H1 (cell line): ENCODE data around the gene CTSV. TPM values are rescaled to one million over a fixed set of nuclear protein-coding genes. Genes with fewer than 3 reads are reported as not detected.

Experiments
- CTCF ChIA-PET: fragments of 300-600 bp; sonication (Branson Sonifier 250); formaldehyde crosslinking; loops from one replicate; lab custom pipeline; 2021; ENCODE audit not compliant: partially characterized antibody; lab: Charles Lee
- POLR2A ChIA-PET: fragments of 300-600 bp; sonication (Branson Sonifier 250); formaldehyde crosslinking; loops from one replicate; lab custom pipeline; 2021; ENCODE audit warnings: inconsistent platforms; ENCODE audit not compliant: partially characterized antibody; lab: Charles Lee
- DNase-seq, 2 experiments: peaks; one replicate each; pipeline versions ENCODE4 v3.0.0 to v3.0.0-alpha.2; 2010 to 2022; ENCODE audit warnings: low spot score in 2 of 2, low read depth in 1 of 2, mixed read lengths in 1 of 2
- FAIRE-seq: peaks from 2 replicates; lab custom pipeline; 2011; peaks lifted over from hg19 to GRCh38; lab: Jason Lieb, UNC
- H2AFZ ChIP-seq: 2 replicates; pipeline ENCODE4 v1.8.1; 2012; ENCODE audit warnings: low read length, inconsistent platforms
- H2AK5ac ChIP-seq: 2 replicates; pipeline ENCODE4 v1.6.1; 2013; ENCODE audit warnings: low read depth, low read length
- H2BK120ac ChIP-seq: replicated peaks from 2 replicates; pipeline ENCODE3; 2013; ENCODE audit warnings: low read depth, low read length, inconsistent platforms
- H2BK12ac ChIP-seq: 2 replicates; pipeline ENCODE4 v1.6.1; 2013; ENCODE audit warnings: low read depth, low read length
- H2BK15ac ChIP-seq: 2 replicates; pipeline ENCODE4 v1.6.1; 2013; ENCODE audit warnings: low read length
- H2BK20ac ChIP-seq: 2 replicates; pipeline ENCODE4 v1.6.1; 2013; ENCODE audit warnings: low read length
- H2BK5ac ChIP-seq: 2 replicates; pipeline ENCODE4 v1.6.1; 2013; ENCODE audit warnings: low read depth, low read length
- H3K14ac ChIP-seq: 2 replicates; pipeline ENCODE4 v1.6.1; 2013; ENCODE audit warnings: inconsistent platforms; ENCODE audit not compliant: insufficient read length
- H3K18ac ChIP-seq: 2 replicates; pipeline ENCODE4 v1.6.1; 2013; ENCODE audit warnings: low read length; ENCODE audit errors: extremely low read depth
- H3K23ac ChIP-seq: 2 replicates; pipeline ENCODE4 v1.6.1; 2013; ENCODE audit warnings: inconsistent platforms; ENCODE audit not compliant: insufficient read length
- H3K23me2 ChIP-seq: 2 replicates; pipeline ENCODE4 v1.6.1; 2013; ENCODE audit warnings: low read depth, low read length
- H3K27ac ChIP-seq: 2 replicates; pipeline ENCODE4 v1.6.1; 2011; ENCODE audit warnings: low read depth, low read length, inconsistent platforms
- H3K27me3 ChIP-seq, 4 experiments: replicated peaks in 1 of 4; 1 replicate in 1 of 4; 2 replicates in 3 of 4; pipeline versions ENCODE4 v1.6.1 to v1.8.1; 2011 to 2013; ENCODE audit warnings: low read length in 3 of 4, mild to moderate bottlenecking in 3 of 4, inconsistent platforms in 2 of 4, mixed read lengths in 2 of 4, moderate library complexity in 1 of 4; ENCODE audit not compliant: control insufficient read depth in 3 of 4, insufficient read depth in 3 of 4; ENCODE audit errors: extremely low read depth in 1 of 4
- H3K36me3 ChIP-seq, 4 experiments: 2 replicates each; pipeline versions ENCODE4 v1.6.1 to v1.8.1; 2011 to 2013; ENCODE audit warnings: mild to moderate bottlenecking in 4 of 4, low read length in 3 of 4, moderate library complexity in 2 of 4, control low read depth in 1 of 4, inconsistent platforms in 1 of 4; ENCODE audit not compliant: insufficient read depth in 4 of 4, control insufficient read depth in 2 of 4
- H3K4ac ChIP-seq: replicated peaks from 2 replicates; pipeline ENCODE3; 2013; ENCODE audit warnings: low read length, low read depth, mixed read lengths, inconsistent platforms; ENCODE audit not compliant: insufficient read length
- H3K4me1 ChIP-seq, 4 experiments: replicated peaks in 1 of 4; 1 replicate in 1 of 4; 2 replicates in 3 of 4; pipeline versions ENCODE4 v1.6.1 to v1.8.1; 2011 to 2013; ENCODE audit warnings: low read length in 3 of 4, inconsistent platforms in 2 of 4, mixed read lengths in 1 of 4; ENCODE audit not compliant: insufficient read depth in 4 of 4, control insufficient read depth in 3 of 4
- H3K4me2 ChIP-seq, 2 experiments: 2 replicates each; pipeline versions ENCODE4 v1.6.1 to v1.8.1; 2011 to 2013; ENCODE audit warnings: low read depth in 2 of 2, low read length in 2 of 2, control low read depth in 1 of 2, inconsistent platforms in 1 of 2, mild to moderate bottlenecking in 1 of 2; ENCODE audit not compliant: insufficient read depth in 1 of 2
- H3K4me3 ChIP-seq, 4 experiments: fragments of 200-600, 300-600 bp in 1 of 4; sonication (generic), shearing (Covaris generic), sonication (Bioruptor Twin) in 1 of 4; 2 replicates each; pipeline versions ENCODE4 v1.5.1 to v1.8.1; 2011 to 2016; ENCODE audit warnings: low read length in 4 of 4, low read depth in 3 of 4, control low read depth in 2 of 4, inconsistent platforms in 2 of 4, mild to moderate bottlenecking in 2 of 4, mixed read lengths in 1 of 4, moderate library complexity in 1 of 4; ENCODE audit not compliant: insufficient read depth in 2 of 4; ENCODE audit errors: extremely low read depth in 1 of 4
- H3K56ac ChIP-seq: replicated peaks from 2 replicates; pipeline ENCODE3; 2013; ENCODE audit warnings: low read depth, mild to moderate bottlenecking, mixed read lengths, low read length, inconsistent platforms; ENCODE audit not compliant: insufficient read length
- H3K79me1 ChIP-seq: 2 replicates; pipeline ENCODE4 v1.6.1; 2013; ENCODE audit warnings: low read depth, low read length, control low read depth
- H3K79me2 ChIP-seq, 2 experiments: 2 replicates each; pipeline versions ENCODE4 v1.6.1 to v1.8.1; 2012 to 2013; ENCODE audit warnings: low read length in 2 of 2, mild to moderate bottlenecking in 2 of 2, inconsistent platforms in 1 of 2; ENCODE audit not compliant: insufficient read depth in 2 of 2, control insufficient read depth in 1 of 2
- H3K9ac ChIP-seq, 4 experiments: replicated peaks in 1 of 4; 1 replicate in 1 of 4; 2 replicates in 3 of 4; pipeline versions ENCODE4 v1.6.1 to v1.8.1; 2011 to 2013; ENCODE audit warnings: low read depth in 3 of 4, low read length in 3 of 4, control low read depth in 2 of 4, mild to moderate bottlenecking in 2 of 4, moderate library complexity in 2 of 4, inconsistent platforms in 1 of 4; ENCODE audit errors: extremely low read depth in 1 of 4
- H3K9me3 ChIP-seq, 2 experiments: 2 replicates each; pipeline versions ENCODE4 v1.6.1 to v1.8.1; 2012 to 2013; ENCODE audit warnings: mild to moderate bottlenecking in 2 of 2, moderate library complexity in 2 of 2, control low read depth in 1 of 2, inconsistent platforms in 1 of 2, low read depth in 1 of 2, low read length in 1 of 2, mixed read lengths in 1 of 2; ENCODE audit not compliant: insufficient read depth in 2 of 2
- H4K20me1 ChIP-seq, 2 experiments: replicated peaks in 1 of 2; 2 replicates each; pipeline versions ENCODE3 to v1.8.1; 2011 to 2013; ENCODE audit warnings: inconsistent platforms in 2 of 2, low read length in 2 of 2, mild to moderate bottlenecking in 1 of 2; ENCODE audit not compliant: insufficient read depth in 2 of 2, control insufficient read depth in 1 of 2
- H4K5ac ChIP-seq: 2 replicates; pipeline ENCODE4 v1.6.1; 2013; ENCODE audit warnings: low read length, low read depth, mixed read lengths, inconsistent platforms; ENCODE audit not compliant: insufficient read length
- H4K8ac ChIP-seq: 2 replicates; pipeline ENCODE4 v1.8.0; 2013; ENCODE audit warnings: mild to moderate bottlenecking, moderate library complexity, low read length, inconsistent platforms; ENCODE audit not compliant: insufficient read depth; ENCODE audit errors: extremely low read depth
- H4K91ac ChIP-seq: replicated peaks from 2 replicates; pipeline ENCODE3; 2013; ENCODE audit warnings: low read length, mixed read lengths, inconsistent platforms; ENCODE audit not compliant: insufficient read length
- ASH2L ChIP-seq: fragments of 200-600, 300-600 bp; sonication (generic); IDR thresholded peaks from one replicate; pipeline ENCODE4 v1.7.1; 2017; ENCODE audit warnings: low read length
- BACH1 ChIP-seq: IDR thresholded peaks from 2 replicates; pipeline ENCODE4 v1.6.1; 2012; ENCODE audit warnings: low read length, improper control_type of control experiment
- HDAC6 ChIP-seq: IDR thresholded peaks from one replicate; pipeline ENCODE4 v1.7.1; 2012; ENCODE audit warnings: low read depth, mild to moderate bottlenecking, inconsistent platforms, low read length, moderate library complexity
- KDM4A ChIP-seq: IDR thresholded peaks from one replicate; pipeline ENCODE4 v1.7.1; 2012; ENCODE audit warnings: low read depth, mild to moderate bottlenecking, moderate library complexity, low read length, inconsistent platforms; ENCODE audit not compliant: severe bottlenecking
- SIN3A ChIP-seq, 2 experiments: IDR thresholded peaks in 1 of 2; conservative IDR thresholded peaks in 1 of 2; 2 replicates each; pipeline ENCODE4 v1.6.1; 2011 to 2012; ENCODE audit warnings: low read length in 2 of 2, improper control_type of control experiment in 1 of 2, low read depth in 1 of 2, mild to moderate bottlenecking in 1 of 2
- SRF ChIP-seq: IDR thresholded peaks from 2 replicates; pipeline ENCODE4 v1.6.1; 2011; ENCODE audit warnings: mild to moderate bottlenecking, low read depth, low read length, moderate library complexity
- YY1 ChIP-seq: IDR thresholded peaks from 2 replicates; pipeline ENCODE4 v1.6.1; 2011; ENCODE audit warnings: low read depth, mild to moderate bottlenecking, low read length
- WGBS, 2 experiments: shearing (Covaris generic) in 1 of 2; methylation state at CpG; one replicate each; pipeline versions ENCODE4 v1.1.6 to v1.1.7; 2013 to 2015; ENCODE audit warnings: low lambda C conversion rate in 2 of 2, mixed read lengths in 2 of 2, inconsistent platforms in 1 of 2, low coverage in 1 of 2, missing lambda C conversion rate in 1 of 2; ENCODE audit not compliant: insufficient replicate concordance in 2 of 2, insufficient coverage in 1 of 2, insufficient read length in 1 of 2; ENCODE audit errors: extremely low coverage in 1 of 2, missing lambda C conversion rate in 1 of 2; 5-methylcytosine and 5-hydroxymethylcytosine counted together
- polyA plus RNA-seq, 7 experiments: library from polyadenylated mRNA; depleted of rRNA in 3 of 7; stranded (reverse) in 5 of 7; unstranded in 2 of 7; fragments of >200 nt in 5 of 7; fragments of 200-250 nt in 2 of 7; gene quantifications; 1 replicate in 5 of 7; 2 replicates in 1 of 7; 4 replicates in 1 of 7; pipeline versions ENCODE4 v1.2.1 to v1.2.3, GENCODE V29; 2011 to 2013; ENCODE audit warnings: missing spikeins in 2 of 7, mixed read lengths in 2 of 7
- total RNA-seq: library from RNA; stranded (reverse); fragmentation: NEBNext Ultra II Directional; extraction: Animal tissue kit (Norgen Biotek cat#: 25700); gene quantifications from 2 replicates; pipeline ENCODE4 v1.2.1, GENCODE V29; 2021

The CTSV gene
- total and polyA plus RNA-seq, 2 of the 8 experiments (the other 6 are each of a cell fraction or from before 2014, with no cell fraction given): 91.0 to 114 TPM

DNA sequence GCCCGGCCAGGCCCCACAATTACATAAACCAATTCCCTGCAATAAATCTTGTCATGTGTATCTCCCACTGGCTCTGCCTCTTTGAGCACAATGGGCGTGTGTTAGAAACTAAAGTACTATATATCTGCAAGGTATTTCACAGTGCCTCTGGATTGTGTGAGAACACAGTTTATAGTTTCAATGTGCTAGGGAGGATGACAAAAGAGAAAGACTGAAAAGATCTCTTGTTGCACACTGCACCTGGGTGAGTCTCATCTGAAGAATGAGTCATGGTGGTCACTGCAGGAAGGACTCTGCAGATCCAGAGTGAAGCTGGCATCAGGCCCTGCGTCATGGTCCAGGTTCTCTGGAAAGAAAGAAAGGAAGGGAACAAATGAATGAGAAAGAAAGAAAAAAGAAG is 20.7 kb upstream of the CTSV start:
- H3K27ac ChIP-seq: no peak overlapping the region
- no peak overlapping the region for H3K23ac ChIP-seq
- no peak overlapping the region; the same call in 1 of the 2 replicates for H2BK15ac ChIP-seq
- TF ChIP-seq SIN3A (conservative IDR thresholded peaks at IDR 0.05 in 1 of 2, IDR thresholded peaks at IDR 0.05 in 1 of 2; ENCODE audit: low read depth in 1 of 2, low read length in 2 of 2) (no peak), ASH2L (no peak), SRF (no peak), HDAC6 (no peak), BACH1 (no peak), KDM4A (no peak), YY1 (no peak)
- H3K4me2 ChIP-seq: no peak overlapping the region
- H3K27me3 ChIP-seq: no peaks in the 10 kb centered on the region
- H3K79me1 ChIP-seq: no peaks in the 10 kb centered on the region
- H3K4me1 ChIP-seq: peaks cover 0 to 2% (median 0%) of the 10 kb centered on the region in 4 experiments; a peak in 1 of 7 replicates
- no peak overlapping the region for H2BK12ac ChIP-seq
- H4K20me1 ChIP-seq: no peaks in the 10 kb centered on the region
- no peak overlapping the region for H4K8ac ChIP-seq
- H3K9ac ChIP-seq: no peak overlapping the region
- H3K18ac ChIP-seq: no peak overlapping the region
- peak overlapping the region; percentile 4 for H2BK120ac ChIP-seq
- no peak overlapping the region for H3K56ac ChIP-seq
- POLR2A ChIA-PET: interaction anchor here (0.9 kb wide), 1 partner anchor 21 kb away, joined by 6 read pairs; the partner anchor contains the start of gene CTSV
- no peak overlapping the region for H2BK5ac ChIP-seq
- no peak overlapping the region for H3K4ac ChIP-seq
- 83% methylated on average over 3 of the region's 3 CpGs; no CpG with 5 or more reads in 1 of the 2 experiments for WGBS, 2 experiments
- FAIRE-seq: no peak
- no peak overlapping the region for H2AFZ ChIP-seq
- H3K14ac ChIP-seq: no peak overlapping the region
- no peaks in the 10 kb centered on the region for H3K79me2 ChIP-seq
- H4K5ac ChIP-seq: no peak overlapping the region
- no peaks in the 10 kb centered on the region for H3K9me3 ChIP-seq
- no peaks in the 10 kb centered on the region for H3K23me2 ChIP-seq
- no peak overlapping the region for H3K4me3 ChIP-seq
- no peaks in the 10 kb centered on the region for H3K36me3 ChIP-seq
- H2AK5ac ChIP-seq: no peak overlapping the region
- H4K91ac ChIP-seq: no peak overlapping the region
- H2BK20ac ChIP-seq: no peak overlapping the region
- CTCF ChIA-PET: interaction anchor here (1.1 kb wide), 1 partner anchor 17 kb away, joined by 3 read pairs; no protein-coding TSS in a partner anchor
- no peak for DNase-seq
